Endodermal cell (in vitro differentiated cells): ENCODE data around the gene FRMD3. TPM values are rescaled to one million over a fixed set of nuclear protein-coding genes. Genes with fewer than 3 reads are reported as not detected.

ENCODE experiments used
- DNase-seq: peaks from one replicate; pipeline ENCODE4 v3.0.0-alpha.2; 2017
- H3K27ac ChIP-seq: 2 replicates; pipeline ENCODE4 v1.5.1; 2013; ENCODE audit warnings: mild to moderate bottlenecking, low read depth, low read length, moderate library complexity
- H3K27me3 ChIP-seq: 2 replicates; pipeline ENCODE4 v1.6.1; 2013; ENCODE audit warnings: mild to moderate bottlenecking, low read length, moderate library complexity; ENCODE audit not compliant: insufficient read depth, control insufficient read depth, poor library complexity, severe bottlenecking
- H3K36me3 ChIP-seq: 2 replicates; pipeline ENCODE4 v1.7.0; 2013; ENCODE audit warnings: mild to moderate bottlenecking, low read length, moderate library complexity; ENCODE audit not compliant: control insufficient read depth, insufficient read depth
- H3K4me1 ChIP-seq: one replicate; pipeline ENCODE4 v1.7.0; 2013; ENCODE audit warnings: low read length; ENCODE audit not compliant: control insufficient read depth, insufficient read depth
- H3K4me3 ChIP-seq: 2 replicates; pipeline ENCODE4 v1.5.1; 2013; ENCODE audit warnings: mild to moderate bottlenecking, low read length, moderate library complexity
- H3K9ac ChIP-seq: 2 replicates; pipeline ENCODE4 v1.6.1; 2013; ENCODE audit warnings: mild to moderate bottlenecking, low read length, moderate library complexity; ENCODE audit not compliant: poor library complexity, severe bottlenecking; ENCODE audit errors: extremely low read depth
- H3K9me3 ChIP-seq: 2 replicates; pipeline ENCODE4 v1.6.1; 2013; ENCODE audit warnings: mild to moderate bottlenecking, low read length, moderate library complexity; ENCODE audit not compliant: control insufficient read depth
- H3K27ac Mint-ChIP-seq: 2 replicates; pipeline ENCODE4 v1.8.0; 2020; ENCODE audit warnings: mixed read lengths
- H3K27me3 Mint-ChIP-seq: 2 replicates; pipeline ENCODE4 v1.8.0; 2021; ENCODE audit warnings: mild to moderate bottlenecking, mixed read lengths; ENCODE audit not compliant: insufficient read depth
- H3K36me3 Mint-ChIP-seq: 2 replicates; pipeline ENCODE4 v1.8.0; 2020; ENCODE audit warnings: low read depth, mixed read lengths
- H3K4me1 Mint-ChIP-seq: 2 replicates; pipeline ENCODE4 v1.8.0; 2020; ENCODE audit warnings: mixed read lengths
- H3K4me3 Mint-ChIP-seq: 2 replicates; pipeline ENCODE4 v1.8.0; 2020; ENCODE audit warnings: mild to moderate bottlenecking, moderate library complexity, mixed read lengths
- H3K9me3 Mint-ChIP-seq: 2 replicates; pipeline ENCODE4 v1.8.0; 2020; ENCODE audit warnings: mild to moderate bottlenecking, mixed read lengths
- CTCF ChIP-seq: fragments of 200-600 bp; sonication (generic); conservative IDR thresholded peaks from 2 replicates; pipeline ENCODE4 v1.5.0; 2021; ENCODE audit warnings: antibody characterized with exemption, mild to moderate bottlenecking
- whole genome bisulfite sequencing, 2 experiments: methylation state at CpG; one replicate each; pipeline versions ENCODE4 v1.1.5 to v1.1.7; 2013; ENCODE audit warnings: missing lambda C conversion rate in 2 of 2, mixed read lengths in 1 of 2; ENCODE audit not compliant: insufficient coverage in 1 of 2, insufficient read length in 1 of 2; 5-methylcytosine and 5-hydroxymethylcytosine counted together
- total RNA-seq, 2 donors: library from RNA; stranded (reverse); fragmentation: NEBNext Ultra II Directional in 1 of 2; extraction: Animal tissue kit (Norgen Biotek cat#: 25700) in 1 of 2; gene quantifications; 2 replicates in 1 of 2; 3 replicates in 1 of 2; pipeline ENCODE4 v1.2.1, GENCODE V29; 2021

FRMD3 gene
- total RNA-seq, 2 donors from 2014 or later: 0.13 to 0.35 TPM

- Histone ChIP-seq H3K4me1 (no peaks in the 10 kb centered on the region), H3K27me3 (no peaks in the 10 kb centered on the region), H3K4me3 (no peak overlapping the region), H3K27ac (no peak overlapping the region), H3K36me3 (no peaks in the 10 kb centered on the region), H3K9ac (no peak overlapping the region), H3K9me3 (no peaks in the 10 kb centered on the region)
- no peaks in the 10 kb centered on the region for H3K27me3 Mint-ChIP-seq
- 76 to 100% methylated on average over 1 of the region's 1 CpG for WGBS, 2 experiments
- H3K4me1 Mint-ChIP-seq: no peaks in the 10 kb centered on the region
- TF ChIP-seq CTCF: no peak
- DNase-seq: no peak
- peaks cover 15% of the 10 kb centered on the region for H3K9me3 Mint-ChIP-seq
- no peaks in the 10 kb centered on the region for H3K36me3 Mint-ChIP-seq
- H3K4me3 Mint-ChIP-seq: no peak overlapping the region
- H3K27ac Mint-ChIP-seq: no peak overlapping the region
These were observed 32.2 kb upstream of the FRMD3 start for GRCh38 chr9:83570359-83570758.

- H3K9me3 Mint-ChIP-seq: peaks cover 15% of the 10 kb centered on the region
- no peak overlapping the region for H3K4me3 ChIP-seq
- no peaks in the 10 kb centered on the region for H3K36me3 Mint-ChIP-seq
- no peaks in the 10 kb centered on the region for H3K27me3 ChIP-seq
- no peaks in the 10 kb centered on the region for H3K27me3 Mint-ChIP-seq
- no peak overlapping the region for H3K27ac ChIP-seq
- H3K9ac ChIP-seq: no peak overlapping the region
- H3K36me3 ChIP-seq: no peaks in the 10 kb centered on the region
- no peak for TF ChIP-seq CTCF
- no peaks in the 10 kb centered on the region for H3K9me3 ChIP-seq
- H3K4me1 Mint-ChIP-seq: no peaks in the 10 kb centered on the region
- no peaks in the 10 kb centered on the region for H3K4me1 ChIP-seq
- H3K4me3 Mint-ChIP-seq: no peak overlapping the region
- H3K27ac Mint-ChIP-seq: no peak overlapping the region
- 63 to 100% methylated on average over 1 to 2 of the region's 2 CpGs for WGBS, 2 experiments
- no peak for DNase-seq
These were observed 31.1 kb upstream of the FRMD3 start for GRCh38 chr9:83569326-83569725.

DNA sequence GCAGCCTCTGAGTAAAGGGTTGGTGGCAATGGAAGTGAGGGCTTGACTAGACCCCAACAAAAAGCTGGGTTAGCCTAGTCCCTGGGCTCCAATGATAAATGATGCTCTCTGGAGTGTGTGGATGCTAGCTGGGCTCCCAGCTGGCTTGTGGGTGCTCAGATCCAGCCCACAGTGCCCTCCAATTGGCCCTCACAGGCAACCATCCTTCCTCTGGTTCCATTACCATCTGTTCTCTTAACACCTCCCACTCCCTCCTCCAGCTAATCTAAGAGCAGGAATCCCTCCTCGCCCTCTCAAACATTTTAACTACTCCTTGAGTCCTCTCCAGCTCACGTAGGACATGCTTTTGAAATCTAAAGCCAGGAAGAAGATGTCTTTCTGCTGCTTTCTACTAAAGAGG lies 25.2 kb upstream of the FRMD3 start:
- Histone ChIP-seq H3K4me3 (no peak overlapping the region), H3K9me3 (no peaks in the 10 kb centered on the region), H3K27ac (no peak overlapping the region), H3K4me1 (no peaks in the 10 kb centered on the region), H3K27me3 (peaks cover 6% of the 10 kb centered on the region), H3K36me3 (no peaks in the 10 kb centered on the region), H3K9ac (no peak overlapping the region)
- Mint-ChIP-seq H3K27me3 (peaks cover 5% of the 10 kb centered on the region), H3K4me3 (no peak overlapping the region), H3K4me1 (no peaks in the 10 kb centered on the region), H3K9me3 (peaks cover 15% of the 10 kb centered on the region), H3K27ac (no peak overlapping the region), H3K36me3 (no peaks in the 10 kb centered on the region)
- TF ChIP-seq CTCF: no peak
- 76% methylated on average over 2 of the region's 2 CpGs; no CpG with 5 or more reads in 1 of the 2 experiments for WGBS, 2 experiments
- DNase-seq: no peak
